Inflammatory macrophage treated with lipopolysaccharide for 1 hour (primary cell): ENCODE data around the gene MCCD1.

ENCODE experiments used
- DNase-seq, 2 donors: peaks; one replicate each; pipeline ENCODE4 v3.0.0-alpha.2; 2020 to 2022

The MCCD1 gene

DNA sequence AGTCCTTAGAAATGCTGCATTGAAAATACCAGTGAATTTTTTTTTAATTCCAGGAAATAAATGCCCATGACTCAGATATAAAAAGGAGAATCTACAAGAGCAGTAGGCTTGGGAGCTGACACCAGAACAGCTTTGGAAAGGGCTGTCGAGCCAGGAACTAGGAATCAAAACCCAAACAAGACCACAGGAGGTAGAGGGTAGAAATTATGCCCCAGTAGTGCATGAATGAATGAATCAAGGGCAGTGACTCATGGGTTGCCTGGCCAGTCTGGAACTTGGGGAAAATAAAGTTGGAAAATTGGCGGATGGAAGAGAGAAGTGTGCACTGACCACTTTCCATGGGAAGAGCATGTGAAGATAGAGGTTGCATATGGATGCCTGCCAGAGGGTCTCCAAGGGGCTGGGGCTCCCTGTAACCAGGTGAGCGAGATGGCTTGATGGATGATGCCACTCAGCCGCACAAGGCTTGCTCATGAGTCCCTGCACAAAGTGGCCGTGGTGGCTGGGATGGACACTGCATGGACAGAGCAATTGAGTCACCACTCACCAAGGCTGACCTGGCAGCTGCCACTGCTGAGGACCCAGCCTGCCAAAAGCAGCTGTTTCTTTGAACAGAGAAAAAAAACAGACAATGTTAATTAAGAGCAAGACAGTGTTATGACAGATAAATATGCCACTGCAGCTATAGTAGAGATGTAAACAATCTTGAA, 15.2 kb upstream of the MCCD1 start:
- no peak for DNase-seq

DNA sequence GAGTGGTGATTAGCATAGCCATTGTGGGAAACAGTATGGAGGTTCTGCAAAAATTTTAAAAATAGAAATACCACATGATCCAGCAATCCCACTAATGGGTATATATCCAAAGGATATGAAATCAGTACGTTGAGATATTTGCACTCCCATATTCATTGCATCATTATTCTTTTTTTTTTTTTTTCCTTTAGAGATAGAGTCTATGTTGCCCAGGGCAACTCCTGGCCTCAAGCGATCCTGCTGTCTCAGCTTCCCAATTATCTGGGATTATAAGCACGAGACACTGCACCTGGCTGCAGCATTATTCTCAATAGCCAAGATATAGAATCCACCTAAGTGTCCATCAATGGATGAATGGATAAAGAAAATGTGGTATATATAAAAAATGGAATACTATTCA, 6.9 kb upstream of the MCCD1 start:
- DNase-seq = no peak

DNA sequence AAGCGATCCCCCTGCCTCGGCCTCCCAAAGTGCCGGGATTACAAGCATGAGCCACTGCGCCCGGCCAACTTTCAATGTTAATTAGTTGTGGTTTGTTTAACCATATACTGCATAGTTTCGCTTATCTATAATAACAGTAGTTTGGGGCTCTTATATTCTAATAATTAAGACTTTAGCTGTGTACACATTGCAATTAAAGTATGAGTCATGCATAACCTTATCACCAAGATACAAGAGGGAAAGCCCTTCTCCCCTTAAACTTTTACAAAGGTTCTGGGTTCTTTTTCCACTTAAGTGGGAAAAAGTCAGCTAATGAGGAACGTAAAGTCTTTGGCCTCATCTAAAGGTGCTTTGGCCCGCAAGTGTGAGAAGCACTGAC, 3.2 kb upstream of the MCCD1 start:
- no peak for DNase-seq

DNA sequence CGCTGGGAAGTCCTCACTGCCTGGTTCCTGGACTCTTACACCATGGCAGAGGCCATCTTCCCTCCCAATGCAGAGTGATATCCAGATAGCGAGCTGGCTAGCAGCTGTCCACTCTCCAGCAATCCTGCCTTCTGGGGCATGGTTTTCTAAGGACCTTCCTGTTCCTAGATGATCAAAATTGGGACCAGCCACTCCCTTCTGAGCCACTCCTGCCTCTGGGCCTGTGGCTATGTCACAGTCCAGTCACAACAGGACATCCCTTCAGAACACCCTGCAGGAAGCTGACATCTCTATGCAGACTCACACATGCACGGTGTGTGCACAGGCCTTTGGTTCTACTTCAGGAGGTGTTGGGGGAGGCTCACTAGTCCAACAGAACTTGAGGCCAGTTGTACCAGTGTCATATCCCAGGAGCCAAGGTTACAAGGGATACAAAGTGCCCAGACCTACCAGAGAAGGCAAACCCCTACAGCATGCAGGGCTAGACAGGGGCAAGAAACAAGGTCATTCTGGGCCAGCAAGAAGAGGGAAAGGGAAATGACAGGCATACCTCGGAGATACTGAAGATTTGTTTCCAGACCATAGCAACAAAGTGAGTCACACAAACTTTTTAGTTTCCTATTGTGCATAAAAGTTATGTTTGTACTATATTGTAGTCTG, 2.7 kb upstream of the MCCD1 start:
- DNase-seq = no peak

DNA sequence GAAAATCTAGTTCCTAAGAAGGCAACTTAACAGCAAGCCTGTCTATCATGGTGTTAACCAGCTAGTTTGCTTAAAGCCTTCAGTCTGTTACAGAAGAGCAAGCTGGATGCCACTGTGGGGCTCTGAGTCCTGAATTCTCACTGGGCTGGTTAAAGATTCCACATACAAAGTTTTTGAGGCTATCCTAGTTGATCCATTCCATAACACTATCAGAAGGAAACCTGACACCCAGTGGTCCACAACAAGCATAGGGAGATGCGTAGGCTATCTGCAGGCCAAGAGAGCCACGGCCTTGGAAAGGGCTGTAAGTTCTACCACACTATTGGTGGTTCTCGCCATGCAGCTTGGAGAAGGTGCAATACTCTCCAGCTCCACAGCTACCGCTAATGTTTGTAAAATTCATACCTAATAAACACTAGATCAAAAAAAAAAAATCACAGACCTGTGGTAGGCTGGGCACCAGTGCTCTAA, 420 bp upstream of the MCCD1 start:
- no peak for DNase-seq

DNA sequence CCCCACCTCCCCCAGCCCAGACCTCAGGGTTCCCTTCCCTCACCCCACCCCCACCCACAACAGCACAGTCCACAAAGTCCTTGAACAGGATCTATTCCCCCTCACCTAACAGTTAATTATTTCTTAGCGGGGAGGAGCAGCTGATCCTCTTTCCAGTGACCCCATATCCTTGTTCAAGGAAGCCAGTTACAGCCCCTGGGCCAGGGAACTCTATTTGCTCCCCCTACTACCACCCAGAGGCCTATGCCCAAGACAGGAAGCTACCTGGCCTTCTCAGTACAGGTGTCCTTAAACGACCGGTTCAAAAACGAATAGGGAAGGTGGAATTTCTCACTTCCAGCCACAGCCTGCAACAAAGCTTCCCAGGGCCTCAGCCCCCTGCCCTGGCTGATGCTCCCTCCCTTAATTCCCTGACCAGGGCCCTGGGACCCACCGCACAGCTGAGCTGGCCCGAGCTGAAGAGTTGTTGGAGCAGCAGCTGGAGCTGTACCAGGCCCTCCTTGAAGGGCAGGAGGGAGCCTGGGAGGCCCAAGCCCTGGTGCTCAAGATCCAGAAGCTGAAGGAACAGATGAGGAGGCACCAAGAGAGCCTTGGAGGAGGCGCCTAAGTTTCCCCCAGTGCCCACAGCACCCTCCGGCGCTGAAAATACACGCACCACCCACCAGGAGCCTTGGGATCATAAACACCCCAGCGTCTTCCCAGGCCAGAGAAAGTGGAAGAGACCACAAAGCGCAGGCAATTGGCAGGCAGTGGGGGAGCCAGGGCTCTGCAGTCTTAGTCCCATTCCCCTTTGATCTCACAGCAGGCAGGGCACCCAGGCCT, 778 bp downstream of the MCCD1 start:
- no peak for DNase-seq

- DNase-seq = no peak
Measured at GRCh38 chr6:31530659-31531058, 1.9 kb downstream of the MCCD1 start.

DNA sequence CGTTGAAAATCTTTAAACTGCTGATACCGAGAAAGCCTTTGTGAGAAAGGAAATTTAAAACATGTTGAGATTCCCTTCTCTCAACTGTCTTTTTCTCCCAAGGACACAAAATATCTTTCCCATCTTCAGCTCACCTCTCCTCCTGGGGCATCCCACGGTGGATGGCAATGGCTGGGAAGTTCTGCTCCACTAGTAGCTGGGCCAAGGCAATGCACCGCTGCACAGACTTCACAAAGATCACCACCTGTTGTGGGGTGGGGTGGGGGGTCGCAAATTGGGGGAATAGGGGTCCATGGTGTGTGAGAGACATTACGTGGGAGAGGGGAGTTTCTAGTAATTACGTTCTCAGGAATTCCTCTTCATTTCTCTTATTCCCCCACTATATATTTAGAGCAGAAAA, 2.4 kb downstream of the MCCD1 start:
- no peak for DNase-seq

GRCh38 chr6:31531771-31532643, 3.2 kb downstream of the MCCD1 start:
- no peak for DNase-seq

DNA sequence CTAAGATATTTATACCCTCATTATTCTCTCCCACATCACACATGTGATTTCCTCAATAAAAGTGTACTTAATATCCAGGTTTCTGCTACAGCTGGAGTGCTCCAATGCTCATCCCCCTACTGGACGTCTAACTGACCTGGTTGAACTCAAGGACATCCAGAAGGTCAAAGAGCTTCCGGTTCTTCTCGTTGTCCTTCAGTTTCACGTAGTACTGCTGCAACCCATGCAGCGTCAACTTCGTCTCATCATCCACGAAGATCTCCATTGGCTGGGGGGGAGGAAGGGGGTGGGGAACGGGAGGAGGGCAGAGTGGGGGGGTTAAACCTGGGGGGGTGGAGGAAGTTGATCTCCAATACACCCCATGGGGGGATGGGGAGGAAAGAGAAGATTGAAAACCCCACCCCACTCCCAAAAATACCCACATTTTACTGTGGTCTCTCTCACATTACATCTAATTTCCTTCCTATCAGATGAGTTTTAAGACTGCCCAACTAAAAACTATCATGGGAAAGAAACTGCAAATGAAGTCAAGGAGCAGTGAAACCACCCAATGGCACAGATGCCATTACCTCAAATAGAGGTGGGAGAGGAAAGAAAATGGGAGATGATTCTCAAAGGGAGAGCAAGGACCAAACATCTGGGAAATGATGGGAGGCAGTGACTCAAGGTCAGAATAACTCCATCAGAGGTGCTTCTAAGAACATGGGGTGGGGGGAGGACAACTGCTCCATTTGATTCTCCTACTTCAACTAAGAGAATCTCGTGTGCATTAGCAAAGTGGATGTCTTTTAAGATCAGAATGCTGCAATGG, 4.1 kb downstream of the MCCD1 start:
- DNase-seq = no peak

GRCh38 chr6:31533455-31533841, 4.7 kb downstream of the MCCD1 start:
- DNase-seq = no peak

DNA sequence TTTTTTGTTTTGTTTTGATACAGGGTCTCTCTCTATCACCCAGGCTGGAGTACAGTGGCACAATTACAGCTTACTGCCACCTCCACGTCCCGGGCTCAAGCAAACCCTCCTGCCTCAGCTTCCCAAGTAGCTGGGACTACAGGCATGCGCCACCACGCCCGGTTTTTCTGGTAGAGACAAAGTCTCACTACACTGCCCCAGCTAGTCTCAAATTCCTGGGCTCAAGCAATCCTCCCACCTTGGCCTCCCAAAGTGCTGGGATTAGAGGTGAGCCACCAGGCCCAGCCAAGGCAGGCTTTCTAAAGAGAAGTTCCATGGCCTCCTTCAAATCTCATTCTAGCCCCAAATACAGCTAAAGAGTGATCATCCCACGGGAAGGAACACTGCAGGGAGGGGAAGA, 5.2 kb downstream of the MCCD1 start:
- DNase-seq = no peak

- no peak for DNase-seq
Measured at GRCh38 chr6:31534521-31535040, 5.8 kb downstream of the MCCD1 start.

DNA sequence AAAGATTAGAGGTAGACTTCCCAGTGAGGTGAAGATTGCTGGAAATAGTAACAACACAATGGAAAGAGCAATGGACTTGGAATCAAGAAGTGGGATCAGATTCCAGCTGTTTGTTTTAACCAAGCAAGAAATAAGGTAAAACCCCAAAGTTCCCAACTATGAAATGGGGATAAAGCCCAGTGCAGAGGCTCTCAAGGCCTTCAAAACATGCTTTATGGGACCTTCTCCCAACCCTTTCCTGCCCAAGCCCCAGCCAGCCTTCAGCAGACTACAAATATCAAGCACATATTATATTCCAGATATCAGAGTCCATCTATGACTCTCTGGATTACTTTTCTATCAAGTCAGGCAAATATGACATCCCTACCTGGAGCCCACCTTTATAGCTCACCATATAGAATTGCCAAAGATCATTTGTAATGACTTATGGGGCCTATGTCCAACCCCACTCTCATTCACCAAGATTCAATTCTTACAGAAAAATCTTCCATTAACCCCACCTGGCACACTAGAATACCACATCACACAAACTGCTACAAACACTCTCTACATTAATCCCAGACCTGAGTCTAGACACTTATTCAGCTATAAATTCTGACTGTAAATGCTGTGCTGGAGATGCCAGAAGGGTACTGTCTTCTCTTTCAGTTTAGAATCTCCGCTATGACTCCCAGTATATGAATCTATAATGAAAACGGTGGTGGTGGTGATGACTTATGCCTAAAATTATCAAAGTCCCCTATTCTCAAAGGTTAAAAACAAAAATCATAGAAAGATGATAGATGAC, 7.0 kb downstream of the MCCD1 start:
- DNase-seq = no peak

GRCh38 chr6:31538805-31539400, 10.1 kb downstream of the MCCD1 start:
- DNase-seq = no peak

DNA sequence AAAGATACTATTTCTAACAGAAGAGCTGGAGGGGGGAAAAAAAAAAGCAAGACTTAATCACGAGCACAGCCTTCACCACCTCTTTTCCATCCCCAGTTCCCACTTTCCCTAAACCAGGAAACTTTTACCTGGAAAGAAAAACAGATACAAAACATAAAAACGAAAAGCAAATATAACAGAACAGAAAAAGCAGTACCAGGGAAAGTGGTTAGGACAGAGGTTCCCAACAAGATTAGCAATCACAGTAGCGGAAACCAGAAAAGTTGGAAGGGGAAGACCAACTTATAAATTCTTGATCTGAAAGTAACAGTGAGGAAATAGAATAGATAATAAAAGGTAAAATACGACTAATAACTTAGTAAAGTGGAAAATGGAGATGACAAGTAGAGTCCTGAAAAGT, 11.9 kb downstream of the MCCD1 start:
- no peak for DNase-seq

DNA sequence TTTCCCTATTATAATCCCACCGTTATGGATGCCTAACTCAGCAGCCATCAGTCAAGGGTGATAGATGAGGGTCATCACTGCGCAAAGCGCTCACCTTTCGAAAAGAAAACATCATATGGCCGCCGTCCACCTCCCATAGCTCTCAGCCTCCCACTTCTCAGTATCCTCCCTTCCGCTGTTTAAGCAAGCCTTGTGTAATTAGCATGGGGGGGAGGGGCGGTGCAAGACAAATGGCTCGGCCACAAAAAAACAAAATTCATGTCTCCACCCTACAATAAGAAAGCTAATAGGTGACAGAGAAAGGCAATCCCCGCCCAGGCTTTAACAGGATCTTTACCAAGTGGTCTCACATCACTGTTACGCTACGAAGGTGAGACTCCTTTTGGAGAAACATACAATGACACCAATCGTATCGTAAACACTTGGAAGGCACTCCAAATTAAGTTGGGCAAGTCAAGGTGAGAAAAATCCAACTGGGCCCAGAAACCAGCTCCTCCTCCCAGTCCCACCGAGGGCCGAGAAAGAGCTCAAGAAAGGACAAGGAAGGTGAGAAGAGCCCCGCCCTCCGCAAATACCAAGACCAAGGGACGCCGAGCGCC, 12.4 kb downstream of the MCCD1 start:
- peak in 1 of 2 donors; percentile 66 for DNase-seq

DNA sequence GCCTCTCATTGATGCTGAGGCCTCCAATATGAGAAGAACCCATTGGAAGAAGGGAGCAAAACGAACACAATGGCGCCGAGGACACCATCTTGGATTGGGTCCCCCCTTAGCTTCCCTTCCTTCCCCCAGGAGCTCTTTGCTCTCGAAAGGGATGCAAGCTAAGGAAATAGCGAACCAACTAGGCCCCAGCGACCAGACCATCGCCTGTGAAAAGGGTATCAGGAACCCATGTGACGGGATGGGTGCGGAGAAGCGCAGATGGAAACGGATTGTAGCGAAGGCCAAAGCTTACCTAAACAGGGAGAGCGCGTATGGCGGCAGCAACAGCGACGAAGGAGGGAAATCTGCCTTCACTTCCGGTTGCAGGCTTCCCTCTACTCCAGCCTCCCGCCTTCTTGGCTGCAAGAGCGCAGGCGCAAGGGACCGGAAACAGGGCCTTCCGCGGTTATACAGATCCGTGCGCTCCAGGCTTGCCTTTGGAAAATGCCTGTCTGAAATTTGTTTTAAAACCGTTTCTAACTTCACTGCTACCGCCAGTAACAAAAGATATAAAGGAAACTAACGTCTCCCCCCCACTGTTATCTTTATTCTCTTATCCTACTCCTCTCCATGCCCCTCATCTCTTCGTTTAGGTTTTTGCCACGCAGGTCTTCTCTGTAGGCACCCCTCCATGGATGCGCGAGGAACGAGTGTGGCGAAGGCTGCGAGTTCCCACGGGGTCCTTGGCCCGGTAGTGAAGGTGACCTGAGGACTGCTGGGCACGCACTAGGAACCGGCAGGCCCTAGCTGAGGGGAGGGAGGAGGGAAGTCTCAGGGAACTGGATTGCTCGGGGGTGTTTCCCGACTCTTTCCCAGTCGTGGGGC, 13.1 kb downstream of the MCCD1 start, which contains the start of gene DDX39B:
TSS of gene DDX39B (minus strand) at position 346 of the 864 bp plus-strand sequence. CDS start 1,471 bp downstream, outside the sequence.
- DNase-seq = peak; percentile 95 to 96

GRCh38 chr6:31543639-31544038, 14.9 kb downstream of the MCCD1 start:
- DNase-seq = no peak
